ENCODE measurements around the gene SLC25A25. TPM values are rescaled to one million over a fixed set of nuclear protein-coding genes. Genes with fewer than 3 reads are reported as not detected.

The SLC25A25 gene
- total RNA-seq, 1 donor from 2014 or later: 33.0 TPM

DNA sequence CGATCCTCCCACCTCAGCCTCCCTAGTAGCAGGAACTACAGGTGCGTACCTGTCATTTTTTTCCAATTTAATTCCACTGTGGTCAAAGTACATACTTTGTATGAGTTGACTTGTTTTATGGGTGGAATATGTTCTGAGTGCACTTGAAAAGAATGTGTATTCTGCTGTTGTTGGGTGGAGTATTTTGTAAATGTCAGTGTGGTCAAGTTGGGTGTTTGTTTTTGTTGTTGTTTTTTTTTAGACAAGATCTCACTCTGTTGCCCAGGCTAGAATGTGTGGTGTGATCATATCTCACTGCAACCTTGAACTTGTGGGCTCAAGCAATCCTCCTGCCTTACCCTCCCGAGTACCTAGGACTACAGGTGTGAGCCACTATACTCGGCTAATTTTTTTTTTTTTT lies 17.9 kb downstream of the SLC25A25 start:
- Mint-ChIP-seq H3K4me3 (ENCODE audit: unreplicated experiment) (no peak overlapping the region), H3K27ac (ENCODE audit: unreplicated experiment) (no peak overlapping the region), H3K27me3 (ENCODE audit: unreplicated experiment) (peaks cover 3% of the 10 kb centered on the region), H3K9me3 (ENCODE audit: unreplicated experiment) (no peaks in the 10 kb centered on the region), H3K36me3 (ENCODE audit: unreplicated experiment) (no peaks in the 10 kb centered on the region), H3K4me1 (ENCODE audit: low read depth, unreplicated experiment) (peaks cover 16% of the 10 kb centered on the region)
- TF ChIP-seq, protein P1, sequence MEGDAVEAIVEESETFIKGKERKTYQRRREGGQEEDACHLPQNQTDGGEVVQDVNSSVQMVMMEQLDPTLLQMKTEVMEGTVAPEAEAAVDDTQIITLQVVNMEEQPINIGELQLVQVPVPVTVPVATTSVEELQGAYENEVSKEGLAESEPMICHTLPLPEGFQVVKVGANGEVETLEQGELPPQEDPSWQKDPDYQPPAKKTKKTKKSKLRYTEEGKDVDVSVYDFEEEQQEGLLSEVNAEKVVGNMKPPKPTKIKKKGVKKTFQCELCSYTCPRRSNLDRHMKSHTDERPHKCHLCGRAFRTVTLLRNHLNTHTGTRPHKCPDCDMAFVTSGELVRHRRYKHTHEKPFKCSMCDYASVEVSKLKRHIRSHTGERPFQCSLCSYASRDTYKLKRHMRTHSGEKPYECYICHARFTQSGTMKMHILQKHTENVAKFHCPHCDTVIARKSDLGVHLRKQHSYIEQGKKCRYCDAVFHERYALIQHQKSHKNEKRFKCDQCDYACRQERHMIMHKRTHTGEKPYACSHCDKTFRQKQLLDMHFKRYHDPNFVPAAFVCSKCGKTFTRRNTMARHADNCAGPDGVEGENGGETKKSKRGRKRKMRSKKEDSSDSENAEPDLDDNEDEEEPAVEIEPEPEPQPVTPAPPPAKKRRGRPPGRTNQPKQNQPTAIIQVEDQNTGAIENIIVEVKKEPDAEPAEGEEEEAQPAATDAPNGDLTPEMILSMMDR (IDR thresholded peaks at IDR 0.05; ENCODE audit: partially characterized antibody, unreplicated experiment): no peak
- no peak for DNase-seq

DNA sequence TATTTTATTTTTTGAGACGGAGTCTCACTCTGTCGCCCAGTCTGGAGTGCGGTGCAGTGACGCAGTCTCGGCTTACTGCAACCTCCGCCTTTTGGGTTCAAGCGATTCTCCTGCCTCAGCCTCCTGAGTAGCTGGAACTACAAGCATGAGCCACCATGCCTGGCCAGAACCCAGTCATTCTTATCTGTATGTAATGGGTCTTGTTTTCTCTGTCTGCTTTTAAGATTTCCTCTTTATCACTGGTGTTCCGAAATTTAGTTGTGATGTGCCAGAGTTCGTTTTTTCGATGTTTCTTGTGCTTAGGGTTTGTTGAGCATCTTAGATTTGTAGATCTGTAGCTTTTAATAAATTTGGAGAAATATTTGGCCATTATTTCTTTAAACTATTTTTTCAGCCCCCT lies 19.2 kb downstream of the SLC25A25 start:
- Mint-ChIP-seq H3K36me3 (ENCODE audit: unreplicated experiment) (no peaks in the 10 kb centered on the region), H3K4me3 (ENCODE audit: unreplicated experiment) (no peak overlapping the region), H3K4me1 (ENCODE audit: low read depth, unreplicated experiment) (peaks cover 23% of the 10 kb centered on the region), H3K27me3 (ENCODE audit: unreplicated experiment) (peaks cover 3% of the 10 kb centered on the region), H3K27ac (ENCODE audit: unreplicated experiment) (no peak overlapping the region), H3K9me3 (ENCODE audit: unreplicated experiment) (no peaks in the 10 kb centered on the region)
- DNase-seq: no peak
- TF ChIP-seq, protein P1 (IDR thresholded peaks at IDR 0.05; ENCODE audit: partially characterized antibody, unreplicated experiment): no peak

DNA sequence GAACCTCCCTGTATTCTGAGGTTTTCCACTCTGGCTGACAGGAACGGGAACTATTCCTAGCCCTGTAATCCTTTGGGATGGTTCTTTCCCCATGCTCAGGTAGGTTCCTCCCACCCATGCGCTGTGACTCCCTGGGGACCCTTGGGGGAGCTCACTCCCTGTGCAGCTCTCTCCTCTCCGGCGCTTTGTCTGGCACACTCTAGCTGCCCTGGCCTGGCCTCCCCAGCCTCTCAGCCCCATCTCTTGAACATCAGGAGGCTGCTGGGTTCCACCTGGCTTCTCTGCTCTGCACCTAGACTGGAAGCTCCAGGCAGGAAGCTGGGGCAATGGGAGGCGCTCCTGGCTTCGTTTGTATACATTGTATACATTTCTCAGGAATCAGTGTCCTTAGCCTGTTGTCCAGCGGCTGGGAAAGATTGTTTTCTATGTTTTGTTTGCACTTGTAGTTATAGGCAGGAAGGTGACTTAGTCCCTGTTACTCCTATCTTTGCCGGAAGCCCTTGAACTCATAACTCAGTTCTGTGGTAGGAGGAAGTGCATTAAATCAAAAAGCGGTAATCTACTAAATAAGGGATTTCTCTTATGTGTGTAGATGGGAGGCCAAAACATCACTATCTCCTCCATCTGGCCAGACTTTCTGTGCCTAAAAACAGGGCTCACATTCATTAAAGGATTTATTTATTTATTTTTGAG lies 20.4 kb downstream of the SLC25A25 start:
- TF ChIP-seq, protein P1 (IDR thresholded peaks at IDR 0.05; ENCODE audit: partially characterized antibody, unreplicated experiment): no peak
- Mint-ChIP-seq H3K27ac (ENCODE audit: unreplicated experiment) (no peak overlapping the region), H3K4me3 (ENCODE audit: unreplicated experiment) (no peak overlapping the region)

DNA sequence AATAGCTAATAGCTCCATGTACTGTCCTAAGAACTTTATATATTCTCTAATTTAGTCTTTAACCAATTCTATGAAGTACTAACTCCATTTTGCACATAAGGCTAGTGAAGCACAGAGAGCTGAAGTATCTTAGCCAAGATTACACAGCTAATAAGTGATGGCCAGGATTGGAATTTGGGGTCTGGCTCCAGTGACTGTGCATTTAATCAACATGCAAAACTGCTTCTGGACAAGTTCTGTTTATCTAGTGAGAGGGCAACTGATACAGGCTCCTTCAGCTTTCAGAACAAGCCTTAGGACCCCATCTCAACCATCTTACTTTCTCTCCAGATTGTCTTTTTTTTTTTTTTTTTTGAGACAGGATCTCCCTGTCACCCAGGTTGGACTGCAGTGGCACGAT lies 21.3 kb downstream of the SLC25A25 start:
- peaks cover 33% of the 10 kb centered on the region for H3K4me1 Mint-ChIP-seq (ENCODE audit: low read depth, unreplicated experiment)
- TF ChIP-seq, protein P1 (IDR thresholded peaks at IDR 0.05; ENCODE audit: partially characterized antibody, unreplicated experiment): no peak
- no peaks in the 10 kb centered on the region for H3K9me3 Mint-ChIP-seq (ENCODE audit: unreplicated experiment)
- no peaks in the 10 kb centered on the region for H3K36me3 Mint-ChIP-seq (ENCODE audit: unreplicated experiment)
- H3K27me3 Mint-ChIP-seq (ENCODE audit: unreplicated experiment): peaks cover 8% of the 10 kb centered on the region
- H3K27ac Mint-ChIP-seq (ENCODE audit: unreplicated experiment): no peak overlapping the region
- DNase-seq: no peak
- no peak overlapping the region for H3K4me3 Mint-ChIP-seq (ENCODE audit: unreplicated experiment)

More for the DNA sequence above, 20.4 kb downstream of the SLC25A25 start:
- Mint-ChIP-seq H3K27me3 (ENCODE audit: unreplicated experiment) (peaks cover 8% of the 10 kb centered on the region), H3K4me1 (ENCODE audit: low read depth, unreplicated experiment) (peaks cover 29% of the 10 kb centered on the region), H3K9me3 (ENCODE audit: unreplicated experiment) (no peaks in the 10 kb centered on the region), H3K36me3 (ENCODE audit: unreplicated experiment) (no peaks in the 10 kb centered on the region)
- DNase-seq: no peak

DNA sequence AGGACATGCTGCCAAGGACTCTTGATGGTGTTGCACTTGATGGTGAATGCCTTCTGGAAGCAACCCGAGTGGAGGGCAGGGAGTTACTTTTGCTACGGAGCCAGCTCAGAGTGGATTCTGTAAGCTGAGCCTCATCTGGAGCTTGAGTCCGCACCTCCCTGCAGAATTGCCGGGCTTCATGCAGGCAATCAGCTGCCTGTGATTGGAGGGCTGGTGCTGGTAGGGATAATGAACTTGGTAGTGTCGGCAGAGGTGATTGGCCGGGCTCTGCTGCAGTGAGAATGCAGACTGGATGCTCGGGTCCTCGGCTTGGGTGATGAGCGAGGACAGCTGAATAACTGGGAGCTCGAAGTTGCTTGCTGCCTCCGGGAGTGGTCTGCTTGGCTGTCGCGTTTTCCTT lies 23.1 kb downstream of the SLC25A25 start:
- Mint-ChIP-seq H3K36me3 (ENCODE audit: unreplicated experiment) (no peaks in the 10 kb centered on the region), H3K4me3 (ENCODE audit: unreplicated experiment) (peak overlapping the region; percentile 74), H3K27ac (ENCODE audit: unreplicated experiment) (peak overlapping the region; percentile 91), H3K4me1 (ENCODE audit: low read depth, unreplicated experiment) (peaks cover 38% of the 10 kb centered on the region), H3K9me3 (ENCODE audit: unreplicated experiment) (no peaks in the 10 kb centered on the region), H3K27me3 (ENCODE audit: unreplicated experiment) (peaks cover 6% of the 10 kb centered on the region)
- peak; percentile 84 for DNase-seq
- TF ChIP-seq, protein P1 (IDR thresholded peaks at IDR 0.05; ENCODE audit: partially characterized antibody, unreplicated experiment): no peak

Measured in glutamatergic neuron (in vitro differentiated cells).